Measurements from ENCODE around the gene MGMT.

Gene MGMT

DNA sequence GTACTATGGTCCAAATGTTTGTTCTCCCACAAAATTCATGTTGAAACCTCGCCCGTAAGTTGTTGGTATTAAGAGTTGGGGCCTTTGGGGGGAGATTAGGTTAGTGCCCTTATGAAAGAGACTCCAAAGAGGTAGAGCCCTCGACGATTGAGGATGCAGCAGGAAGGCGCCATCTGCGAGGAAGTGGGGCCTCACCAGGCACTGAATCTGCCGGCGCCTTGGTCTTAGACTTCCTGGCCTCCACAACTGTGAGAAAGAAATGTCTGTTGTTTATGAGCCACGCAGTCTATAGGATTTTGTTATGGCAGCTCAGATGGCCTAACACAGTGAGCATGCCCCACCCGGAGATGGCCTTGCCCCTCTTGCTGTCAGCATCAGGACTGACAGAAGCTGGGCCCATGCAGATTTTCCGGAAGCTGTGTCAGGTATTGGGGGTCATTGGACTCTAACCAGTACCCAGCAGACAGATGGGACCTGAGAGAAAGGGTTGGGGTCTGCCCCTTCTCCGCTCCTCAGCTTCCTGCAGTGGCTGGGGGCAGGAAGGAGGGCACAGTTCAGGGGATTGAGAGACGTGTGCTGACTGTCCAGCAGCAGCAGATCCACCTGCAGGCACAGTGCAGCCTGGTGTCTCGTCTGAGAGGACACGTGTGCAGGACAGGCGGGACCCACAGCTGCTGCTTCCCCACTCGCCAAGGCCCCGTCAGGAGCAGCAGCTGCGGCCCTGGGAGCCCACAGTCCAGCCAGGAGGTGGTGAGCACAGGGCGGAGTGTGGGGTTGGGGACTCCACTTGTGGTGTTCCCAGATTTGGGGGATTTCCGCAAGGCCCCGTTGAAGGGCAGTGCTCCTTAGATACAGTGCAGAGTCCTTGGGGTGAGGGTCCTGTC lies 47.8 kb downstream of the MGMT start:
- H3K4me3 ChIP-seq (replicated peaks; ENCODE audit: low read depth, low read length): no peak overlapping the region
- TF ChIP-seq, protein P1, sequence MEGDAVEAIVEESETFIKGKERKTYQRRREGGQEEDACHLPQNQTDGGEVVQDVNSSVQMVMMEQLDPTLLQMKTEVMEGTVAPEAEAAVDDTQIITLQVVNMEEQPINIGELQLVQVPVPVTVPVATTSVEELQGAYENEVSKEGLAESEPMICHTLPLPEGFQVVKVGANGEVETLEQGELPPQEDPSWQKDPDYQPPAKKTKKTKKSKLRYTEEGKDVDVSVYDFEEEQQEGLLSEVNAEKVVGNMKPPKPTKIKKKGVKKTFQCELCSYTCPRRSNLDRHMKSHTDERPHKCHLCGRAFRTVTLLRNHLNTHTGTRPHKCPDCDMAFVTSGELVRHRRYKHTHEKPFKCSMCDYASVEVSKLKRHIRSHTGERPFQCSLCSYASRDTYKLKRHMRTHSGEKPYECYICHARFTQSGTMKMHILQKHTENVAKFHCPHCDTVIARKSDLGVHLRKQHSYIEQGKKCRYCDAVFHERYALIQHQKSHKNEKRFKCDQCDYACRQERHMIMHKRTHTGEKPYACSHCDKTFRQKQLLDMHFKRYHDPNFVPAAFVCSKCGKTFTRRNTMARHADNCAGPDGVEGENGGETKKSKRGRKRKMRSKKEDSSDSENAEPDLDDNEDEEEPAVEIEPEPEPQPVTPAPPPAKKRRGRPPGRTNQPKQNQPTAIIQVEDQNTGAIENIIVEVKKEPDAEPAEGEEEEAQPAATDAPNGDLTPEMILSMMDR (IDR thresholded peaks at IDR 0.05; ENCODE audit: low read depth, low read length, missing control alignments): no peak
- DNase-seq (ENCODE audit: extremely low read depth, low read depth): no peak

GRCh38 chr10:129516846-129517679 lies 50.0 kb downstream of the MGMT start:
- no peak for DNase-seq (ENCODE audit: extremely low read depth, low read depth)
- no peak overlapping the region for H3K4me3 ChIP-seq (replicated peaks; ENCODE audit: low read depth, low read length)

GRCh38 chr10:129517680-129518057 lies 50.6 kb downstream of the MGMT start:
- no peak overlapping the region for H3K4me3 ChIP-seq (replicated peaks; ENCODE audit: low read depth, low read length)
- TF ChIP-seq, protein P1 (IDR thresholded peaks at IDR 0.05; ENCODE audit: low read depth, low read length, missing control alignments): no peak
- DNase-seq (ENCODE audit: extremely low read depth, low read depth): no peak

More at GRCh38 chr10:129516846-129517679, 50.0 kb downstream of the MGMT start:
- TF ChIP-seq, protein P1 (IDR thresholded peaks at IDR 0.05; ENCODE audit: low read depth, low read length, missing control alignments): no peak

- TF ChIP-seq, protein P1 (IDR thresholded peaks at IDR 0.05; ENCODE audit: low read depth, low read length, missing control alignments): no peak
- no peak overlapping the region for H3K4me3 ChIP-seq (replicated peaks; ENCODE audit: low read depth, low read length)
- DNase-seq (ENCODE audit: extremely low read depth, low read depth): no peak
Measured at GRCh38 chr10:129518793-129519192, 51.8 kb downstream of the MGMT start.

- DNase-seq (ENCODE audit: extremely low read depth, low read depth): no peak
- H3K4me3 ChIP-seq (replicated peaks; ENCODE audit: low read depth, low read length): no peak overlapping the region
- TF ChIP-seq, protein P1 (IDR thresholded peaks at IDR 0.05; ENCODE audit: low read depth, low read length, missing control alignments): no peak
Measured at GRCh38 chr10:129520440-129521080, 53.5 kb downstream of the MGMT start.

DNA sequence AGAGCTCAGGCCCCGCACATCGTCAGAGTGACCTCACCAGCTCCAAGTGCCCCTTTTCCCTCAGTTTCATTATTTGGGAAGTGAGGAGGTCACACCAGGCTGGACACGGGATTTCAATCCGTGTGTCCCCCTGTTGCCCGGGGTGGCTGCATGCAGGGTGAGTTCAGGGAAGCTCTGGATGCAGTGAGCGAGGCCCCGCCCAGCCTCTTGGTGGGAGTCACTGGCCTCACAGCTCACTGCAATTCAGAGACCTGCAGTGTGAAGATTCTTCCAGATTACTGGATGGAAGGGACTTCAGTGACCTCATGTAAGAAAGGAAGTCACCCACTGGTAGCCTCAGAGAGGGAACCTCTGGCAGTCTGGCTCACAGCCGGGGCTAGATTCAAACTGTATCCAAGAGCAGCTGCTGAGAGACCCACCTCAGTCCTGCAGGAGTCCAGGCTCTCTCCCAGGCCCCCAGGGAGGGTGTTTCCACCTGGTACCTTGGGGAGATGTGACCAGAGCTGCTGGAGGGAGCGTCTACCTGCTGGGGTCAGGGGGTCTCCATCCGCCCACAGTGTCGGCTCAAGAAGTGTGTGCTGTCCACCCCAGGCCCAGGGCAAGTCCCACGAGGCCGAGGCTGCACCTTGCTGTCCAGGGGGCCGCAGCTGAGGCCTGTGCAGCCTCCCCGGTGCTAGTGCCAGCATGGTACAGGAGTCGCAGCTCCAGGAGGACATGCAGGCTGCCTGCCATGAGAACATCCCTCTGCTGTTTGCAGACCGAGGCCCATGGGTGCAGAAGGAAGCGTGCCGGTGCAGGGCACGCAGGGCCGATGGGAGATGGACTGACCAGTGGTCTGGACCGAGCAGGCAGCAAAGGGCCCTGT lies 54.4 kb downstream of the MGMT start:
- no peak overlapping the region for H3K4me3 ChIP-seq (replicated peaks; ENCODE audit: low read depth, low read length)
- no peak for DNase-seq (ENCODE audit: extremely low read depth, low read depth)
- TF ChIP-seq, protein P1 (IDR thresholded peaks at IDR 0.05; ENCODE audit: low read depth, low read length, missing control alignments): no peak

Data from HFF-Myc (cell line).